Neuronal stem cell (in vitro differentiated cells): ENCODE measurements around the gene BIRC5.

Experiments used
- DNase-seq: peaks from one replicate; pipeline ENCODE4 v3.0.0-alpha.2; 2013; ENCODE audit warnings: low spot score
- H2AFZ ChIP-seq: one replicate; pipeline ENCODE4 v1.6.1; 2013; ENCODE audit warnings: mild to moderate bottlenecking, low read length, inconsistent platforms
- H2AK5ac ChIP-seq: 2 replicates; pipeline ENCODE4 v1.6.1; 2013; ENCODE audit warnings: low read depth, mild to moderate bottlenecking, inconsistent platforms, low read length, moderate library complexity, mixed read lengths
- H2BK120ac ChIP-seq: 2 replicates; pipeline ENCODE4 v1.6.1; 2013; ENCODE audit warnings: low read depth, mild to moderate bottlenecking, inconsistent platforms, low read length, moderate library complexity, mixed read lengths
- H2BK12ac ChIP-seq: one replicate; pipeline ENCODE4 v1.6.1; 2013; ENCODE audit warnings: low read length, inconsistent platforms
- H2BK15ac ChIP-seq: 2 replicates; pipeline ENCODE4 v1.6.1; 2013; ENCODE audit warnings: mild to moderate bottlenecking, low read length, inconsistent platforms, mixed read lengths
- H2BK5ac ChIP-seq: one replicate; pipeline ENCODE4 v1.6.1; 2013; ENCODE audit warnings: inconsistent platforms, mild to moderate bottlenecking, low read length, moderate library complexity
- H3K14ac ChIP-seq: one replicate; pipeline ENCODE4 v1.6.1; 2013; ENCODE audit warnings: low read length, inconsistent platforms
- H3K18ac ChIP-seq: 2 replicates; pipeline ENCODE4 v1.6.1; 2013; ENCODE audit warnings: low read length, inconsistent platforms
- H3K23ac ChIP-seq: 2 replicates; pipeline ENCODE4 v1.6.1; 2013; ENCODE audit warnings: low read depth, mild to moderate bottlenecking, mixed read lengths, low read length, inconsistent platforms; ENCODE audit not compliant: poor library complexity
- H3K27ac ChIP-seq: replicated peaks from 3 replicates; pipeline ENCODE4 v1.5.1; 2013; ENCODE audit warnings: low read length, inconsistent platforms
- H3K27me3 ChIP-seq, 3 experiments: 2 replicates each; pipeline ENCODE4 v1.6.1; 2013; ENCODE audit warnings: low read length in 3 of 3, mild to moderate bottlenecking in 2 of 3, inconsistent platforms in 1 of 3, low read depth in 1 of 3, mixed read lengths in 1 of 3, moderate library complexity in 1 of 3; ENCODE audit not compliant: control insufficient read depth in 3 of 3, insufficient read depth in 3 of 3
- H3K36me3 ChIP-seq, 2 donors: replicated peaks in 1 of 2; 2 replicates each; pipeline ENCODE4 v1.6.1; 2013; ENCODE audit warnings: low read length in 2 of 2; ENCODE audit not compliant: control insufficient read depth in 2 of 2, insufficient read depth in 2 of 2
- H3K4ac ChIP-seq: 2 replicates; pipeline ENCODE4 v1.6.1; 2013; ENCODE audit warnings: inconsistent platforms, mild to moderate bottlenecking, low read length, moderate library complexity
- H3K4me1 ChIP-seq, 2 donors: 1 replicate in 1 of 2; 2 replicates in 1 of 2; pipeline ENCODE4 v1.6.1; 2013; ENCODE audit warnings: low read length in 2 of 2, low read depth in 1 of 2; ENCODE audit not compliant: control insufficient read depth in 2 of 2, insufficient read depth in 1 of 2
- H3K4me2 ChIP-seq: one replicate; pipeline ENCODE4 v1.6.1; 2013; ENCODE audit warnings: mild to moderate bottlenecking, low read length, inconsistent platforms; ENCODE audit not compliant: insufficient read depth, poor library complexity, severe bottlenecking
- H3K4me3 ChIP-seq, 2 donors: 2 replicates each; pipeline ENCODE4 v1.5.1; 2013; ENCODE audit warnings: low read length in 2 of 2, mild to moderate bottlenecking in 2 of 2, inconsistent platforms in 1 of 2, moderate library complexity in 1 of 2
- H3K79me1 ChIP-seq: one replicate; pipeline ENCODE4 v1.6.1; 2013; ENCODE audit warnings: low read depth, mild to moderate bottlenecking, inconsistent platforms, low read length, moderate library complexity
- H3K9ac ChIP-seq: one replicate; pipeline ENCODE4 v1.6.1; 2013; ENCODE audit warnings: mild to moderate bottlenecking, low read depth, low read length, inconsistent platforms; ENCODE audit not compliant: poor library complexity
- H3K9me3 ChIP-seq, 2 donors: replicated peaks in 1 of 2; 2 replicates each; pipeline versions ENCODE3 to v1.6.1; 2013; ENCODE audit warnings: low read length in 2 of 2, mild to moderate bottlenecking in 2 of 2, inconsistent platforms in 1 of 2, low read depth in 1 of 2, mixed read lengths in 1 of 2, moderate library complexity in 1 of 2; ENCODE audit not compliant: control insufficient read depth in 2 of 2, insufficient read depth in 1 of 2
- H4K8ac ChIP-seq: one replicate; pipeline ENCODE4 v1.6.1; 2013; ENCODE audit warnings: low read depth, mild to moderate bottlenecking, inconsistent platforms, low read length, moderate library complexity
- H4K91ac ChIP-seq: one replicate; pipeline ENCODE4 v1.6.1; 2013; ENCODE audit warnings: low read length, low read depth, mild to moderate bottlenecking, inconsistent platforms; ENCODE audit not compliant: poor library complexity
- WGBS, 2 donors: extraction: QIAGEN DNeasy Blood & Tissue Kit; methylation state at CpG; one replicate each; pipeline ENCODE4 v1.1.7; 2013; ENCODE audit warnings: missing lambda C conversion rate in 2 of 2, mixed read lengths in 1 of 2; ENCODE audit not compliant: insufficient read length in 2 of 2, insufficient replicate concordance in 1 of 2; ENCODE audit errors: extremely low coverage in 2 of 2; 5-methylcytosine and 5-hydroxymethylcytosine counted together

Gene BIRC5

DNA sequence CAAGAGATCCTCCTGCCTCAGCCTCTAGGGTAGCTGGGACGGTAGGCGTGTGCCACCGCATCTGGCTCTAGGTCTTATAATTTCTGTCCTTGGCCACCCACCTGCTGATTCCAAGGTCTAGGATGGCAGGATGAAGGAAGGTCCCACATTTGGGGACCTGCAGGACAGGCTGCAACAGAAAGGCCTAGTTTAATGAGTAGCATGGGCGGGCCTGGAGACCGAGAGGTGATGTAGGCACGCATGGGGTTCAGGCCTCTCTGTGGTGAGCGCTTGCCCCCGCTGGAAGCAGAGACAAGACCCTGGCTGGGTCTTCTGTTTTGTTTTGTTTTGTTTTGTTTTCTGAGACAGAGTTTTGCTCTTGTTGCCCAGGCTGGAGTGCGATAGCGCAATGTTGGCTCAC lies 51.1 kb downstream of the BIRC5 start:
- no peak overlapping the region for H2BK120ac ChIP-seq
- H3K18ac ChIP-seq: no peak overlapping the region
- H3K14ac ChIP-seq: no peak overlapping the region
- no CpG with 5 or more reads among the region's 10 CpGs for WGBS, 2 donors
- no peak overlapping the region for H2BK15ac ChIP-seq
- no peak overlapping the region for H3K4ac ChIP-seq
- no peak overlapping the region for H2AK5ac ChIP-seq
- H3K4me2 ChIP-seq: no peak overlapping the region
- H3K36me3 ChIP-seq: peaks cover 0 to 8% of the 10 kb centered on the region in 2 donors
- H2BK5ac ChIP-seq: no peak overlapping the region
- no peak overlapping the region for H3K27ac ChIP-seq
- H3K9me3 ChIP-seq: no peaks in the 10 kb centered on the region
- DNase-seq: no peak
- no peak overlapping the region for H2AFZ ChIP-seq
- H3K23ac ChIP-seq: no peak overlapping the region
- peaks cover 2% of the 10 kb centered on the region for H3K79me1 ChIP-seq
- H4K91ac ChIP-seq: no peak overlapping the region
- no peak overlapping the region for H3K4me3 ChIP-seq
- peaks cover 28 to 52% of the 10 kb centered on the region in 2 donors for H3K4me1 ChIP-seq
- no peaks in the 10 kb centered on the region for H3K27me3 ChIP-seq
- no peak overlapping the region for H3K9ac ChIP-seq
- no peak overlapping the region for H2BK12ac ChIP-seq
- H4K8ac ChIP-seq: no peak overlapping the region

GRCh38 chr17:78266231-78266631 lies 52.2 kb downstream of the BIRC5 start:
- Histone ChIP-seq H4K8ac (peak overlapping the region; percentile 45), H3K4me1 (peaks cover 33 to 62% of the 10 kb centered on the region in 2 donors), H3K4me2 (no peak overlapping the region), H3K27me3 (no peaks in the 10 kb centered on the region), H2AK5ac (peak overlapping the region; percentile 94), H3K36me3 (peaks cover 0 to 8% of the 10 kb centered on the region in 2 donors), H2BK120ac (no peak overlapping the region), H3K27ac (no peak overlapping the region), H3K23ac (peak overlapping the region; percentile 94), H3K9ac (no peak overlapping the region), H2BK12ac (peak overlapping the region; percentile 94), H3K9me3 (no peaks in the 10 kb centered on the region), H2BK15ac (no peak overlapping the region), H3K79me1 (peaks cover 2% of the 10 kb centered on the region), H2AFZ (no peak overlapping the region), H3K4me3 (no peak overlapping the region), H4K91ac (no peak overlapping the region), H3K14ac (no peak overlapping the region), H3K18ac (peak overlapping the region; percentile 73), H2BK5ac (no peak overlapping the region), H3K4ac (no peak overlapping the region)
- no CpG with 5 or more reads among the region's 6 CpGs for WGBS, 2 donors
- no peak for DNase-seq

GRCh38 chr17:78266771-78267170 lies 52.7 kb downstream of the BIRC5 start:
- no peak overlapping the region for H2AK5ac ChIP-seq
- peaks cover 2% of the 10 kb centered on the region for H3K79me1 ChIP-seq
- H3K9ac ChIP-seq: no peak overlapping the region
- no peak for DNase-seq
- no peak overlapping the region for H2BK5ac ChIP-seq
- peak overlapping the region; percentile 11 for H3K18ac ChIP-seq
- no peak overlapping the region for H3K27ac ChIP-seq
- no peak overlapping the region for H3K4ac ChIP-seq
- no CpG with 5 or more reads among the region's 9 CpGs for WGBS, 2 donors
- peaks cover 35 to 65% of the 10 kb centered on the region in 2 donors for H3K4me1 ChIP-seq
- H2AFZ ChIP-seq: no peak overlapping the region
- H2BK15ac ChIP-seq: no peak overlapping the region
- H3K27me3 ChIP-seq: no peaks in the 10 kb centered on the region
- H3K23ac ChIP-seq: no peak overlapping the region
- no peak overlapping the region for H4K8ac ChIP-seq
- no peak overlapping the region for H3K14ac ChIP-seq
- H3K36me3 ChIP-seq: peaks cover 0 to 8% of the 10 kb centered on the region in 2 donors
- no peak overlapping the region for H2BK12ac ChIP-seq
- H3K4me2 ChIP-seq: no peak overlapping the region
- no peak overlapping the region for H3K4me3 ChIP-seq
- H4K91ac ChIP-seq: no peak overlapping the region
- no peaks in the 10 kb centered on the region for H3K9me3 ChIP-seq
- H2BK120ac ChIP-seq: no peak overlapping the region

GRCh38 chr17:78267253-78268073 lies 53.4 kb downstream of the BIRC5 start:
- no peak overlapping the region for H2BK120ac ChIP-seq
- no peak overlapping the region for H2AFZ ChIP-seq
- no peak overlapping the region for H4K8ac ChIP-seq
- no peaks in the 10 kb centered on the region for H3K9me3 ChIP-seq
- peaks cover 35 to 71% of the 10 kb centered on the region in 2 donors for H3K4me1 ChIP-seq
- H3K27me3 ChIP-seq: no peaks in the 10 kb centered on the region
- no peak overlapping the region for H3K4me2 ChIP-seq
- no peak overlapping the region for H3K27ac ChIP-seq
- no peak overlapping the region for H2BK12ac ChIP-seq
- H3K79me1 ChIP-seq: peaks cover 2% of the 10 kb centered on the region
- H3K4me3 ChIP-seq: no peak overlapping the region
- no peak overlapping the region for H4K91ac ChIP-seq
- no peak overlapping the region for H2BK15ac ChIP-seq
- peak overlapping the region; percentile 49 for H3K18ac ChIP-seq
- H3K23ac ChIP-seq: peak overlapping the region; percentile 15
- WGBS, 2 donors: no CpG with 5 or more reads among the region's 26 CpGs
- peak overlapping the region; percentile 16 for H2AK5ac ChIP-seq
- H3K36me3 ChIP-seq: peaks cover 0 to 8% of the 10 kb centered on the region in 2 donors
- DNase-seq: no peak
- H3K9ac ChIP-seq: no peak overlapping the region
- H3K4ac ChIP-seq: no peak overlapping the region
- H2BK5ac ChIP-seq: no peak overlapping the region
- no peak overlapping the region for H3K14ac ChIP-seq
